H9 (cell line): Measurements from ENCODE around the gene GPR12. TPM values are rescaled to one million over a fixed set of nuclear protein-coding genes. Genes with fewer than 3 reads are reported as not detected.

Experiments
- DNase-seq: peaks from one replicate; pipeline ENCODE4 v3.0.0-alpha.2; 2017
- H2AFZ ChIP-seq: one replicate; pipeline ENCODE4 v1.6.1; 2013; ENCODE audit warnings: mild to moderate bottlenecking, low read length, control low read depth, moderate library complexity
- H2AK5ac ChIP-seq: 2 replicates; pipeline ENCODE4 v1.6.1; 2013; ENCODE audit warnings: low read length, control low read depth, mixed read lengths; ENCODE audit not compliant: insufficient read length
- H2BK120ac ChIP-seq: one replicate; pipeline ENCODE4 v1.6.1; 2013; ENCODE audit warnings: low read depth, mild to moderate bottlenecking, low read length, control low read depth, inconsistent platforms; ENCODE audit not compliant: poor library complexity, severe bottlenecking
- H2BK12ac ChIP-seq: 2 replicates; pipeline ENCODE4 v1.6.1; 2013; ENCODE audit warnings: low read length, control low read depth, mixed read lengths, low read depth; ENCODE audit not compliant: insufficient read length
- H2BK15ac ChIP-seq: 2 replicates; pipeline ENCODE4 v1.6.1; 2013; ENCODE audit warnings: low read depth, low read length, control low read depth
- H2BK20ac ChIP-seq: one replicate; pipeline ENCODE4 v1.6.1; 2013; ENCODE audit warnings: low read depth, mild to moderate bottlenecking, low read length, control low read depth, inconsistent platforms; ENCODE audit not compliant: poor library complexity, severe bottlenecking
- H2BK5ac ChIP-seq: 2 replicates; pipeline ENCODE4 v1.6.1; 2013; ENCODE audit warnings: low read length, control low read depth, mixed read lengths; ENCODE audit not compliant: insufficient read length
- H3K14ac ChIP-seq: 2 replicates; pipeline ENCODE4 v1.6.1; 2013; ENCODE audit warnings: low read length, control low read depth; ENCODE audit not compliant: insufficient read depth
- H3K18ac ChIP-seq: 2 replicates; pipeline ENCODE4 v1.6.1; 2013; ENCODE audit warnings: low read depth, mild to moderate bottlenecking, mixed read lengths, low read length, control low read depth; ENCODE audit not compliant: insufficient read length
- H3K23ac ChIP-seq: 2 replicates; pipeline ENCODE4 v1.6.1; 2013; ENCODE audit warnings: low read length, control low read depth, mixed read lengths, low read depth; ENCODE audit not compliant: insufficient read length
- H3K23me2 ChIP-seq: 2 replicates; pipeline ENCODE4 v1.6.1; 2013; ENCODE audit warnings: low read depth, mild to moderate bottlenecking, mixed read lengths, low read length, control low read depth; ENCODE audit not compliant: insufficient read length, poor library complexity, severe bottlenecking
- H3K27ac ChIP-seq: 2 replicates; pipeline ENCODE4 v1.5.1; 2013; ENCODE audit warnings: low read length, control low read depth, mixed read lengths, low read depth; ENCODE audit not compliant: insufficient read length
- H3K27me3 ChIP-seq: 2 replicates; pipeline ENCODE4 v1.6.1; 2013; ENCODE audit warnings: low read length, control low read depth, inconsistent platforms; ENCODE audit not compliant: insufficient read depth
- H3K4ac ChIP-seq: 2 replicates; pipeline ENCODE4 v1.6.1; 2013; ENCODE audit warnings: low read depth, mild to moderate bottlenecking, control low read depth, inconsistent platforms, low read length, moderate library complexity
- H3K4me1 ChIP-seq: 2 replicates; pipeline ENCODE4 v1.6.1; 2013; ENCODE audit warnings: low read length, control low read depth, inconsistent platforms; ENCODE audit not compliant: insufficient read depth
- H3K4me2 ChIP-seq: 2 replicates; pipeline ENCODE4 v1.6.1; 2013; ENCODE audit warnings: low read length, control low read depth, mixed read lengths; ENCODE audit not compliant: insufficient read length, insufficient read depth
- H3K56ac ChIP-seq: 2 replicates; pipeline ENCODE4 v1.6.1; 2013; ENCODE audit warnings: low read depth, mild to moderate bottlenecking, mixed read lengths, low read length, control low read depth; ENCODE audit not compliant: insufficient read length
- H3K79me1 ChIP-seq: 2 replicates; pipeline ENCODE4 v1.6.1; 2013; ENCODE audit warnings: low read depth, mild to moderate bottlenecking, moderate library complexity, low read length, control low read depth, inconsistent platforms; ENCODE audit not compliant: insufficient read depth, poor library complexity, severe bottlenecking
- H3K79me2 ChIP-seq: 2 replicates; pipeline ENCODE4 v1.6.1; 2013; ENCODE audit warnings: low read length, control low read depth, inconsistent platforms; ENCODE audit not compliant: insufficient read depth
- H3K9ac ChIP-seq: 2 replicates; pipeline ENCODE4 v1.6.1; 2013; ENCODE audit warnings: low read length, control low read depth, mixed read lengths; ENCODE audit not compliant: insufficient read length; ENCODE audit errors: extremely low read depth
- H3K9me3 ChIP-seq: one replicate; pipeline ENCODE4 v1.6.1; 2013; ENCODE audit warnings: low read depth, low read length, inconsistent platforms; ENCODE audit not compliant: control insufficient read depth
- H3T11ph ChIP-seq: one replicate; pipeline ENCODE4 v1.6.1; 2013; ENCODE audit warnings: mild to moderate bottlenecking, low read length, control low read depth, inconsistent platforms
- H4K20me1 ChIP-seq: one replicate; pipeline ENCODE4 v1.6.1; 2013; ENCODE audit not compliant: control insufficient read depth, insufficient read length, insufficient read depth
- H4K5ac ChIP-seq: 2 replicates; pipeline ENCODE4 v1.6.1; 2013; ENCODE audit warnings: low read depth, mild to moderate bottlenecking, mixed read lengths, low read length, control low read depth; ENCODE audit not compliant: insufficient read length
- H4K8ac ChIP-seq: replicated peaks from 2 replicates; pipeline ENCODE4 v1.6.1; 2013; ENCODE audit warnings: low read length, control low read depth, mixed read lengths, low read depth; ENCODE audit not compliant: insufficient read length
- H4K91ac ChIP-seq: 2 replicates; pipeline ENCODE4 v1.6.1; 2013; ENCODE audit warnings: low read depth, mild to moderate bottlenecking, moderate library complexity, mixed read lengths, low read length, control low read depth; ENCODE audit not compliant: insufficient read length
- H3K27ac Mint-ChIP-seq, 3 experiments: 2 replicates in 2 of 3; 3 replicates in 1 of 3; pipeline ENCODE4 v1.8.0; 2020 to 2021; ENCODE audit warnings: mixed read lengths in 3 of 3, mild to moderate bottlenecking in 1 of 3, moderate library complexity in 1 of 3
- H3K27me3 Mint-ChIP-seq: 2 replicates; pipeline ENCODE4 v1.8.0; 2021; ENCODE audit warnings: low read depth, mild to moderate bottlenecking, moderate library complexity, mixed read lengths
- H3K36me3 Mint-ChIP-seq, 3 experiments: 2 replicates in 2 of 3; 3 replicates in 1 of 3; pipeline ENCODE4 v1.8.0; 2020 to 2021; ENCODE audit warnings: low read depth in 3 of 3, mixed read lengths in 3 of 3; ENCODE audit not compliant: insufficient read depth in 1 of 3
- H3K4me1 Mint-ChIP-seq, 2 experiments: 2 replicates each; pipeline ENCODE4 v1.8.0; 2020; ENCODE audit warnings: mixed read lengths in 2 of 2
- H3K4me3 Mint-ChIP-seq, 2 experiments: 2 replicates in 1 of 2; 3 replicates in 1 of 2; pipeline ENCODE4 v1.8.0; 2020 to 2021; ENCODE audit warnings: mild to moderate bottlenecking in 2 of 2, mixed read lengths in 2 of 2, moderate library complexity in 1 of 2
- H3K9me3 Mint-ChIP-seq, 2 experiments: 2 replicates in 1 of 2; 3 replicates in 1 of 2; pipeline ENCODE4 v1.8.0; 2020; ENCODE audit warnings: mild to moderate bottlenecking in 2 of 2, mixed read lengths in 2 of 2, moderate library complexity in 1 of 2
- WGBS: extraction: QIAGEN DNeasy Blood & Tissue Kit; methylation state at CpG from one replicate; pipeline ENCODE4 v1.1.7; 2013; ENCODE audit warnings: missing lambda C conversion rate, low lambda C conversion rate, mixed read lengths; ENCODE audit not compliant: insufficient read length; ENCODE audit errors: extremely low coverage; 5-methylcytosine and 5-hydroxymethylcytosine counted together
- total RNA-seq: library from RNA; stranded (reverse); gene quantifications from 2 replicates; pipeline ENCODE4 v1.2.1, GENCODE V29; 2021
- TF ChIP-seq, protein P1 (sequence below): fragments of 200-600 bp; sonication (generic); conservative IDR thresholded peaks from 3 replicates; pipeline ENCODE4 v1.8.0; 2021; ENCODE audit warnings: antibody characterized with exemption, mild to moderate bottlenecking

The GPR12 gene
- total RNA-seq, 1 experiment from 2014 or later = not detected

DNA sequence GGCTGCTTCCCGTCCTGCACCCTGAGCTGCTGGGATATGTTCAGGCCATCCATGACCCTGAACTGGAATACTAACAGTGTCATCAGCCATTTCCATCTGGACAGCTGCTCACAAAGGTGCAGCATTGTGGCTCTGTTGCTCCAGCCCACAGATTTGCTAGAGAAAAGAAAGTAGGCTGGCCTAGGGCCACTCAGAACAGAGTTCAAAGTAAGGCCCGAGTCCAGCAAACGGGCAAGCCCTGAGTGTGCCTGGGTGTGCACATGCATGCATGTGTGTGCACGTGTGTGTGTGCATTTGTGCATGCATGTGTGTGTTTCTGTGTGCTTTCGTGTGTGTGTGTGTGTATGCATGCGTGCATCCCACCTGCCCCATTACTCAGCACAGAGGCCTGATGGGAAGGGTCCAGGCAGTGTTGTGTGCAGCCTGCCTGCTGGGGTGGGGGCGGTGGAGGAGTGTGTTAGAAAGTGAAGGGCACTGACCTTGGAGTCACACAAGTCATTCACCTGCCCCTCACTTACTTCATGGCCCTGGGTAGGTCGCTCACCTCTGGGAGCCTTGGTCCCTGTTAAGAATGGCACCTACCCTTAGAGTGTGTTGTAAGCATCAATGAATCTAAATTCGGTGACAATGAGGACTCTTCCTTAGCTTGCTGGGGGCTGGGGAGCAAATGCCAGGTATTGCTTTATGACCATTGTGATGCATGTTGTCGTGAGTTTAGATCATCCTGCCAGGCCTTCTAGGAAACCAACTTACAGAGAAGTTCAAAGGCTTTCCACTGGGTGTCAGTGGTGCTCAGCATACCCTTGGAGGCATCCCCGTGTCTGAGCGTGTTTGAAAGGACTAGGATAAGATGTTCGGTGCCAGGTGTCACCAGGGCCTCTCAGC lies 53.2 kb downstream of the GPR12 start:
- no peaks in the 10 kb centered on the region for H3K23me2 ChIP-seq
- H3K79me1 ChIP-seq = no peaks in the 10 kb centered on the region
- no peak overlapping the region for H3K9ac ChIP-seq
- no peak overlapping the region for H2BK120ac ChIP-seq
- no peak overlapping the region for H3K56ac ChIP-seq
- no peak overlapping the region for H2AFZ ChIP-seq
- no peak overlapping the region for H3K14ac ChIP-seq
- Mint-ChIP-seq H3K9me3 (peaks cover 5 to 7% of the 10 kb centered on the region in 2 experiments), H3K36me3 (peaks cover under 1 to 5% (median 2%) of the 10 kb centered on the region in 3 experiments; a peak in 5 of 7 replicates), H3K4me1 (peaks cover 20 to 24% of the 10 kb centered on the region in 2 experiments), H3K27me3 (peaks cover 8% of the 10 kb centered on the region), H3K27ac (no peak overlapping the region), H3K4me3 (no peak overlapping the region)
- H3K18ac ChIP-seq = no peak overlapping the region
- DNase-seq = peak; percentile 78
- no peak overlapping the region for H3K4ac ChIP-seq
- H4K5ac ChIP-seq = no peak overlapping the region
- H2BK20ac ChIP-seq = no peak overlapping the region
- no peak overlapping the region for H3T11ph ChIP-seq
- no CpG with 5 or more reads among the region's 13 CpGs for WGBS
- no peak overlapping the region for H4K8ac ChIP-seq
- H4K20me1 ChIP-seq = no peaks in the 10 kb centered on the region
- H4K91ac ChIP-seq = no peak overlapping the region
- H2AK5ac ChIP-seq = no peak overlapping the region
- no peak overlapping the region for H2BK5ac ChIP-seq
- H3K23ac ChIP-seq = no peak overlapping the region
- H3K4me2 ChIP-seq = no peak overlapping the region
- no peaks in the 10 kb centered on the region for H3K9me3 ChIP-seq
- H3K4me1 ChIP-seq = no peaks in the 10 kb centered on the region
- no peaks in the 10 kb centered on the region for H3K27me3 ChIP-seq
- H3K27ac ChIP-seq = no peak overlapping the region
- no peaks in the 10 kb centered on the region for H3K79me2 ChIP-seq
- H2BK15ac ChIP-seq = no peak overlapping the region
- no peak overlapping the region for H2BK12ac ChIP-seq
- TF ChIP-seq, protein P1, sequence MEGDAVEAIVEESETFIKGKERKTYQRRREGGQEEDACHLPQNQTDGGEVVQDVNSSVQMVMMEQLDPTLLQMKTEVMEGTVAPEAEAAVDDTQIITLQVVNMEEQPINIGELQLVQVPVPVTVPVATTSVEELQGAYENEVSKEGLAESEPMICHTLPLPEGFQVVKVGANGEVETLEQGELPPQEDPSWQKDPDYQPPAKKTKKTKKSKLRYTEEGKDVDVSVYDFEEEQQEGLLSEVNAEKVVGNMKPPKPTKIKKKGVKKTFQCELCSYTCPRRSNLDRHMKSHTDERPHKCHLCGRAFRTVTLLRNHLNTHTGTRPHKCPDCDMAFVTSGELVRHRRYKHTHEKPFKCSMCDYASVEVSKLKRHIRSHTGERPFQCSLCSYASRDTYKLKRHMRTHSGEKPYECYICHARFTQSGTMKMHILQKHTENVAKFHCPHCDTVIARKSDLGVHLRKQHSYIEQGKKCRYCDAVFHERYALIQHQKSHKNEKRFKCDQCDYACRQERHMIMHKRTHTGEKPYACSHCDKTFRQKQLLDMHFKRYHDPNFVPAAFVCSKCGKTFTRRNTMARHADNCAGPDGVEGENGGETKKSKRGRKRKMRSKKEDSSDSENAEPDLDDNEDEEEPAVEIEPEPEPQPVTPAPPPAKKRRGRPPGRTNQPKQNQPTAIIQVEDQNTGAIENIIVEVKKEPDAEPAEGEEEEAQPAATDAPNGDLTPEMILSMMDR = peak; percentile 82
